GM21390 (cell line): ENCODE data around the gene GTF3C2.
"Not testable (repeated sequence)": the region's sequence is repeated elsewhere in the genome, so short reads cannot be mapped to it uniquely, and the experiment has no call there.

Experiments used
- ATAC-seq: cut with Tn5 transposase; IDR thresholded peaks from one replicate; pipeline ENCODE4 v1.9.1; 2021; ENCODE audit not compliant: unreplicated experiment

Gene GTF3C2

GRCh38 chr2:27323596-27324285 lies 32.8 kb downstream of the GTF3C2 start:
- no peak for ATAC-seq

- peak; percentile 91 for ATAC-seq
Observed at GRCh38 chr2:27322766-27323595, 33.6 kb downstream of the GTF3C2 start, which contains the start of gene MPV17. Gene MPV17, minus strand, starts transcription at chr2:27323097. Its CDS starts 580 bp downstream, at chr2:27322517.

- no peak for ATAC-seq
Observed at GRCh38 chr2:27322301-27322765, 34.2 kb downstream of the GTF3C2 start.

GRCh38 chr2:27320958-27321543 lies 35.5 kb downstream of the GTF3C2 start:
- ATAC-seq: no peak

GRCh38 chr2:27319839-27320238 lies 36.7 kb downstream of the GTF3C2 start:
- not testable (repeated sequence) for ATAC-seq

- ATAC-seq: no peak
Observed at GRCh38 chr2:27316655-27317412, 39.7 kb downstream of the GTF3C2 start.

- no peak for ATAC-seq
Observed at GRCh38 chr2:27315122-27315521, 41.4 kb downstream of the GTF3C2 start.

GRCh38 chr2:27314709-27315108 lies 41.9 kb downstream of the GTF3C2 start:
- ATAC-seq: no peak

- ATAC-seq: no peak
Observed at GRCh38 chr2:27313882-27314645, 42.5 kb downstream of the GTF3C2 start.

GRCh38 chr2:27312152-27312551 lies 44.4 kb downstream of the GTF3C2 start:
- ATAC-seq: no peak

- no peak for ATAC-seq
Observed at GRCh38 chr2:27309651-27310050, 46.9 kb downstream of the GTF3C2 start.

GRCh38 chr2:27308359-27308881 lies 48.1 kb downstream of the GTF3C2 start, which contains the start of gene UCN:
Gene UCN, minus strand, starts transcription at chr2:27308445. Its CDS starts 550 bp downstream, at chr2:27307895.
- ATAC-seq: no peak

GRCh38 chr2:27307545-27308358 lies 48.8 kb downstream of the GTF3C2 start:
- ATAC-seq: no peak

GRCh38 chr2:27307287-27307544 lies 49.3 kb downstream of the GTF3C2 start:
- ATAC-seq: no peak

- ATAC-seq: no peak
Observed at GRCh38 chr2:27306573-27307286, 49.8 kb downstream of the GTF3C2 start.

GRCh38 chr2:27306136-27306535 lies 50.4 kb downstream of the GTF3C2 start:
- no peak for ATAC-seq

GRCh38 chr2:27305516-27305915 lies 51.0 kb downstream of the GTF3C2 start:
- ATAC-seq: no peak

- no peak for ATAC-seq
Observed at GRCh38 chr2:27304488-27305240, 51.9 kb downstream of the GTF3C2 start.
